HepG2 (cell line): ENCODE results near the gene CIAO2B. TPM values are rescaled to one million over a fixed set of nuclear protein-coding genes. Genes with fewer than 3 reads are reported as not detected.

Source experiments
- AGO2 ChIP-seq: fragments of 200-400 bp; formaldehyde crosslinking; optimal IDR thresholded peaks from 2 replicates; pipeline ENCODE3; 2017; ENCODE audit warnings: mild to moderate bottlenecking, low read depth, low read length, moderate library complexity
- ARID5B ChIP-seq: IDR thresholded peaks from 2 replicates; pipeline ENCODE4 v1.4.0; 2020; ENCODE audit warnings: mild to moderate bottlenecking, missing genetic modification reagents
- ARNT2 ChIP-seq: sonication (generic); formaldehyde crosslinking; IDR thresholded peaks from 2 replicates; pipeline ENCODE4 v1.8.0; 2022; ENCODE audit warnings: mild to moderate bottlenecking, low read depth, missing genetic modification reagents, moderate library complexity
- FOXA1 ChIP-seq, 2 experiments: fragments of 450-650 bp in 1 of 2; sonication (generic) in 1 of 2; formaldehyde crosslinking in 1 of 2; IDR thresholded peaks; 2 replicates each; pipeline versions ENCODE4 v1.4.0 to v1.6.1; 2016 to 2020; ENCODE audit warnings: missing genetic modification reagents in 1 of 2
- MED1 ChIP-seq: sonication (generic); formaldehyde crosslinking; IDR thresholded peaks from 2 replicates; pipeline ENCODE4 v1.4.0; 2020; ENCODE audit warnings: missing genetic modification reagents
- PATZ1 ChIP-seq: sonication (generic); formaldehyde crosslinking; IDR thresholded peaks from 2 replicates; pipeline ENCODE4 v1.4.0; 2020; ENCODE audit warnings: missing genetic modification reagents
- TAF15 ChIP-seq: fragments of 200-400 bp; formaldehyde crosslinking; IDR thresholded peaks from one replicate; pipeline ENCODE4 v1.6.1; 2018; ENCODE audit warnings: mild to moderate bottlenecking, low read depth, low read length; ENCODE audit not compliant: poor library complexity, severe bottlenecking
- TCF7 ChIP-seq: sonication (generic); IDR thresholded peaks from 2 replicates; pipeline ENCODE4 v1.6.1; 2016; ENCODE audit warnings: antibody characterized with exemption, low read depth
- TFAP4 ChIP-seq: sonication (generic); IDR thresholded peaks from 2 replicates; pipeline ENCODE4 v1.6.1; 2016; ENCODE audit warnings: low read depth, borderline replicate concordance
- THRA ChIP-seq: sonication (generic); formaldehyde crosslinking; IDR thresholded peaks from 2 replicates; pipeline ENCODE4 v1.4.0; 2020; ENCODE audit warnings: missing genetic modification reagents, borderline replicate concordance
- ZHX2 ChIP-seq, 2 experiments: sonication (generic) in 1 of 2; formaldehyde crosslinking in 1 of 2; IDR thresholded peaks; 2 replicates each; pipeline versions ENCODE4 v1.6.1 to v1.9.0; 2014 to 2022; ENCODE audit warnings: antibody characterized with exemption in 1 of 2, borderline replicate concordance in 1 of 2, inconsistent platforms in 1 of 2, low read depth in 1 of 2, missing genetic modification reagents in 1 of 2
- ZNF788 ChIP-seq: sonication (generic); formaldehyde crosslinking; IDR thresholded peaks from 2 replicates; pipeline ENCODE4 v1.5.0; 2020; ENCODE audit warnings: mild to moderate bottlenecking, missing genetic modification reagents, borderline replicate concordance
- polyA plus RNA-seq, 8 experiments: library from polyadenylated mRNA; depleted of rRNA in 3 of 8; stranded (reverse) in 7 of 8; unstranded in 1 of 8; fragments of >200 nt; fragmentation: Illumina TruSeq in 4 of 8; extraction: Trizol in 4 of 8; gene quantifications; 2 replicates each; pipeline versions ENCODE4 v1.2.1 to v1.2.3, GENCODE V29; 2011 to 2016; ENCODE audit warnings: low read depth in 4 of 8, missing spikeins in 1 of 8, mixed read lengths in 1 of 8; ENCODE audit not compliant: insufficient read depth in 1 of 8
- total RNA-seq, 5 experiments: library from RNA; depleted of rRNA; stranded (reverse); fragments of >200 nt; fragmentation: Illumina TruSeq; extraction: Trizol; gene quantifications; 2 replicates each; pipeline ENCODE4 v1.2.3, GENCODE V29; 2016; ENCODE audit warnings: low read depth in 1 of 5

Gene CIAO2B
- total and polyA plus RNA-seq, 2 of the 13 experiments (the other 11 are each of a cell fraction or from before 2014, with no cell fraction given) = 157 to 293 TPM

- TF ChIP-seq TFAP4 (no peak), TAF15 (no peak), ZHX2 (IDR thresholded peaks at IDR 0.05; ENCODE audit: low read depth) (no peak), ZHX2 (CRISPR knock-in tag; IDR thresholded peaks at IDR 0.05; ENCODE audit: borderline replicate concordance) (no peak), ZNF788 (CRISPR knock-in tag) (0 out of 2 replicates have a peak, but pooled peaks have one; percentile 25), ARID5B (CRISPR knock-in tag) (peak; percentile 13; the same call in 1 of the 2 replicates), ARNT2 (peak; percentile 43; the same call in 1 of the 2 replicates), MED1 (CRISPR knock-in tag) (0 out of 2 replicates have a peak, but pooled peaks have one; percentile 10), AGO2 (peak; percentile 46), FOXA1 (IDR thresholded peaks at IDR 0.05) (no peak), FOXA1 (CRISPR knock-in tag; IDR thresholded peaks at IDR 0.05) (peak; percentile 81), PATZ1 (CRISPR knock-in tag) (0 out of 2 replicates have a peak, but pooled peaks have one; percentile 16), TCF7 (no peak), THRA (CRISPR knock-in tag) (no peak)
Measured at GRCh38 chr16:66937725-66938337, 3.6 kb upstream of the CIAO2B start (continued).
